HG02852 (cell line): Measurements from ENCODE around the gene EPDR1.

ENCODE experiments used
- ATAC-seq: cut with Tn5 transposase; IDR thresholded peaks from one replicate; pipeline ENCODE4 v1.9.1; 2021; ENCODE audit warnings: mild to moderate bottlenecking, moderate library complexity; ENCODE audit not compliant: unreplicated experiment

The EPDR1 gene

GRCh38 chr7:37973915-37974314, 53.5 kb downstream of the EPDR1 start:
- ATAC-seq: no peak

DNA sequence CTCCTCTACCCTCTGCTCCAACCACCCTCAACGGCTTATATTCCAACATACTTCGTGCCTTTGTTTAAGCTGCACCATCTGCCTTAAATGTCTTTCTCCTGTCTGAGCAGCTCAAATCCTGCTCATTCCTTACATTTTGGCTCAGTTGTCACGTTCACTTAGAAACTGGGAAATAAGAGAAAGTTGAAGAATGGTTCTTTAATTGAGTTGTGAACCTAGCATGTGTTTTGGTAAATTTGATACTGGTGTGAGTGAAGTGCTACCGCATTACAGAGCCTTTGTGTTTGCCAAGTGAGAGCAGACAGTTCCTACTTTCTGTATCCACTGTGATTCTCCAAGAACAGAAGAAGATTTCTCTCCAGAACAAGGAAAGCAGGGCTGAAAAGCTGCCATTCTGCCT, 54.3 kb downstream of the EPDR1 start:
- no peak for ATAC-seq

DNA sequence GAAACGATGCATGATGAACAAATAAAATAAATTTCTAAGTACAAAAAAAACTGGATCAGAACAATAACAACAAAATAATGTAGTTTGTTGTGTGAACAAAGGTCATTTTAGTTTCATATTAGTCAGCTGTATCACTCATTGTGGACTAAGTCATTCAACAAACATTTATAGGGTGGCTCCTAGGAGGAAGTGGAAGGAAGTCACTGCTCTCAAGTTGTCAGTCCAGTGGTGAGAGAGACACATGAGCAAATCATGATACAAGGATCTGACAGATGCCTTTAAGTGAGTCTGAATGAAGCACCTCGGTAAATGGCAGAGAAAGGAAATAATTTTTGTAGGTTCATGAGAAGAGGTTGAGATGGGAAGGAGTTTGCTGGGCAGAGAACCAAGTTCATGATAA, 56.8 kb downstream of the EPDR1 start:
- ATAC-seq: no peak

DNA sequence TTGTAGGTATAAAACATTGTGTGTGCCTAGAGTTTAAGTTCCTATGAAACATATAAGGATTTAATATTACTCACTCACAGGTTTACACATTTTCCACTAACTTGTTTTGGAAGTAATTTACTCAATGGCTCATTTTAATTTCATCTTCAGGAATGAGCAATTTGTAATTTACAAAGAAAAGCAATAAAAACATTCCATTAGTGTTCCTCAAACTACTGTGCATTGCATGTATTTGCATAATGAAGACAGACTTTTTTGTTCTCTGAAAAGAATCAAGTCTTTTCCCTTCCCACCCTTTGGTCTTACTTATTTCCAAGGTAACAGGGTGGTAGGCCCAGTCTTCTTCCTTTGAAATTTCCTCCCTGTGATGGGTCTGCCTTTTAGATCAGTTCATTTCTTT, 61.2 kb downstream of the EPDR1 start:
- no peak for ATAC-seq

- ATAC-seq: no peak
These were observed 62.0 kb downstream of the EPDR1 start for GRCh38 chr7:37982423-37982822.

- ATAC-seq: no peak
These were observed 64.4 kb downstream of the EPDR1 start for GRCh38 chr7:37984750-37985390.

DNA sequence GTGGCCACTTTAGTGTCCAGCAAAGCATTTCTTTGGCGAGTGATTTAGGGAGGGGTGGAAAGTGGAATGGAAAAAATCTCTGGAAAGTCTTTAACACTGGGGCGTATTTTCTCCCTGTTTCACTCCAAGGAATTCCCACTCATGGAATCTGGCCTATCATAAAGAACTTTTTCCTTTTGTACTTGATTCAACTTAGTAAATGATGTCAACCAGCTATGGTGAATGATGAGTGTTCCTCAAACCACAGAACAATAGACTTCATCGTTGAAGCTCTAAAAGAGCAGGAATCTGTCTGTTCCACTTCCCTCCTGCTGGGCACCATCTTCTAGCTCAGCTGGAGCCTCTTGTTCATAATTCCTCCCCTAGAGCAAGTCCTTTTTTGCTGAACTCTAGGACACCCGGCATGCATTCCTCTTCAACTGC, 66.5 kb downstream of the EPDR1 start:
- ATAC-seq: no peak

DNA sequence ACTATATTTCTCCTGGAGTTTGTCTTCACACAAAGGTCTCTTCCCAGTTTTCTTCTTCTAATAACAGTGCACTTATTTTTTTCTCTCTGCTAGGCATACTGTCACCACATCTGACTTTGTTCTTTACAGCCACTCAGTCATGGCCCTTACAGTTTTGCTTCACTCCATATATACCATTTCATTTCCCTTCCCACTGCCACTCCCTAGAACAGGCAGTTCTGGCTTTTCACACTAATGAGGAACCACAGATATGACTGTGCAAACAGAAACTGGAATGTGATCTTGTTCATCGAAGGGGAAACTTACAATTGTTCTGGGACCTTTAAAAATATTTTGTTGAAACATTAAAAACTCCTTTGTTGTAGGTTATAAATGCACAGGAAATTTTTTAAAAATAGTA, 67.3 kb downstream of the EPDR1 start:
- ATAC-seq: peak; percentile 62

GRCh38 chr7:37988721-37989650, 68.5 kb downstream of the EPDR1 start:
- no peak for ATAC-seq

DNA sequence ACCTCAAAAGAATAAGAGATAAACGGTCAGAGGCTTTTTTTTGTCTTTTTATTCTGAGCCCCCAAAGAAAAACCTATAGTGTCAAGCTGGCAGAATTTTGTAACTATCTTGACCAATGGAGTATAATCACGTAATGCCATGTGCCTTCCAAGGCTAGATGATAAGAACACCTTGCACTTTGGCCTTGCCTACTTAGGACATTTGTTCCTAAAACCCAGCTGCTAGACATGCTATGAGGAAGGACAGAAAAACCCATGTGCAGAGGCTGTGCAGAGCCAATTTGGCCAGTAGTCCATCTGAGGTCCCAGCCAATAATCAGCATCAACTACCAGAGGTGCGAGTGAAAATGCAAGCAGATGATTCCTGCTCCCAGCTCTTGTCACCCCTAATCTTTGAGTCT, 69.9 kb downstream of the EPDR1 start:
- no peak for ATAC-seq

GRCh38 chr7:37993060-37993501, 72.6 kb downstream of the EPDR1 start:
- ATAC-seq: peak; percentile 71

DNA sequence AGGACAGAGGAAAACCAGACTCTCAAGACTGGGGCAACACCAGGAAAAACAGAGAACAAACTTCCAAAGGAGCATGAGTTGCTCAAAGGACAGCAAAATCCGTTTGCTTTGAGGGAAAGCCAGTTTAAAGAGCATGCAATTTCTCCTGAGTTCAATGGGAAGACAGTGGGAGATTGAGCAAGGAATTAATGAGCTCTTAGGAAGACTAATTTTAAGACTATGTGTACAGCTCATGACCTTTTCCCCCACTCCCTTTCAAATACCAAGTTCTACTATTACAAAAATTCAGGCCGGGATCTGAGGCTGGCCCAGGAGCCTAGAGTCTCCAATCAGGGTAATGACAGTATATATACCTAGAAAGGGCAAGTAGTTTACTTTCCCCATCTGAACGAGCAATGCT, 79.2 kb downstream of the EPDR1 start:
- no peak for ATAC-seq

- no peak for ATAC-seq
These were observed 79.8 kb downstream of the EPDR1 start for GRCh38 chr7:38000272-38000671.
